Karpas-422 (cell line): Measurements from ENCODE around the gene OR2W1. TPM values are rescaled to one million over a fixed set of nuclear protein-coding genes. Genes with fewer than 3 reads are reported as not detected.

ENCODE experiments used
- DNase-seq: peaks from one replicate; pipeline ENCODE4 v3.0.0-alpha.2; 2015
- H2AFZ ChIP-seq: fragments of 200-600 bp; sonication (generic); 2 replicates; pipeline ENCODE4 v1.6.1; 2014; ENCODE audit warnings: antibody characterized with exemption, low read length, mixed read lengths
- H3K27ac ChIP-seq: fragments of 200-600 bp; sonication (generic); 2 replicates; pipeline ENCODE4 v1.5.1; 2014; ENCODE audit warnings: mild to moderate bottlenecking, low read length, moderate library complexity
- H3K27me3 ChIP-seq: fragments of 200-600 bp; sonication (generic); 2 replicates; pipeline ENCODE4 v1.6.1; 2014; ENCODE audit warnings: low read length, mixed read lengths
- H3K36me3 ChIP-seq: fragments of 200-600 bp; sonication (generic); 2 replicates; pipeline ENCODE4 v1.6.1; 2014; ENCODE audit warnings: low read length, mixed read lengths; ENCODE audit not compliant: insufficient read depth
- H3K4me1 ChIP-seq: fragments of 200-600 bp; sonication (generic); 2 replicates; pipeline ENCODE4 v1.6.1; 2014; ENCODE audit warnings: mild to moderate bottlenecking, low read length, mixed read lengths
- H3K4me2 ChIP-seq: fragments of 200-600 bp; sonication (generic); 2 replicates; pipeline ENCODE4 v1.6.1; 2014; ENCODE audit warnings: low read length, low read depth, mild to moderate bottlenecking; ENCODE audit not compliant: poor library complexity, severe bottlenecking
- H3K4me3 ChIP-seq: fragments of 200-600 bp; sonication (generic); 2 replicates; pipeline ENCODE4 v1.5.1; 2014; ENCODE audit warnings: mild to moderate bottlenecking, antibody characterized with exemption, low read length, mixed read lengths
- H3K79me2 ChIP-seq: fragments of 200-600 bp; sonication (generic); 2 replicates; pipeline ENCODE4 v1.6.1; 2014; ENCODE audit warnings: mild to moderate bottlenecking, low read length, mixed read lengths
- H3K9ac ChIP-seq: fragments of 200-600 bp; sonication (generic); 2 replicates; pipeline ENCODE4 v1.6.0; 2014; ENCODE audit warnings: low read length
- H3K9me2 ChIP-seq: fragments of 200-600 bp; sonication (generic), shearing (Covaris generic); replicated peaks from 2 replicates; pipeline ENCODE4 v1.6.0; 2014; ENCODE audit warnings: mild to moderate bottlenecking, low read length, moderate library complexity; ENCODE audit not compliant: insufficient read depth
- H3K9me3 ChIP-seq: fragments of 300-700, 200-600 bp; sonication (generic); 2 replicates; pipeline ENCODE4 v1.6.1; 2014; ENCODE audit warnings: low read length, mixed read lengths
- H4K20me1 ChIP-seq: fragments of 200-600 bp; sonication (generic); 2 replicates; pipeline ENCODE4 v1.6.1; 2014; ENCODE audit warnings: mild to moderate bottlenecking, antibody characterized with exemption, low read length, low read depth; ENCODE audit not compliant: insufficient read depth
- total RNA-seq: library from RNA; depleted of rRNA; stranded (reverse); fragments of >200 nt; shearing (Covaris generic); gene quantifications from 2 replicates; pipeline ENCODE4 v1.2.3, GENCODE V29; 2014; ENCODE audit warnings: low replicate concordance; rRNA removed

OR2W1 gene
- total RNA-seq, 1 experiment from 2014 or later: not detected

DNA sequence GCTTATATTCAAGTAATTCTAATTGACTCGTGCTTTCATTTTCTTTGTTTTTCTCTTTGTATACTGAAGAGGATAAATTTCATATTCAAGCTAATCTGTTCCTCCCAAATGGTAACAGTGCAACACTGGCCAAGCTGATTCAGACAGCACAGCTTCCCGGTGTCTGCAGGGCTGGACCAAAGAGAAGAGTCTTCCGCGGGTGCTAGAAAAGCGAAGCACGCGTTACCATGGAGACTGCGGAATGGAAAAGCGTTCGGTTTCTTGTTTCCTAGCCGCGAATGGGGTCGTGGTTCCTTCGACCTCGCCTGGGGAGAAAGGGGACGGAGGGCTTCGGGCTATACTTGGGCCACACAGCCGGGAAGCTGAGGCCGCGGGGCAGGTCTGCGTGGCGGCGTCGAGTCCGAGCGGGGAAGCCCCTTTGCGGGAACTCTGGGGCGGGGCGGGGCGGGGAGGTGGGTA is 33.7 kb downstream of the OR2W1 start:
- no peaks in the 10 kb centered on the region for H3K79me2 ChIP-seq
- no peak for DNase-seq
- H3K4me1 ChIP-seq: no peaks in the 10 kb centered on the region
- H3K9ac ChIP-seq: no peak overlapping the region
- no peak overlapping the region for H3K27ac ChIP-seq
- H2AFZ ChIP-seq: no peak overlapping the region
- H3K27me3 ChIP-seq: no peaks in the 10 kb centered on the region
- no peak overlapping the region for H3K4me2 ChIP-seq
- no peaks in the 10 kb centered on the region for H4K20me1 ChIP-seq
- H3K9me2 ChIP-seq: no peaks in the 10 kb centered on the region
- H3K36me3 ChIP-seq: no peaks in the 10 kb centered on the region
- no peak overlapping the region for H3K4me3 ChIP-seq
- no peaks in the 10 kb centered on the region for H3K9me3 ChIP-seq

GRCh38 chr6:29009358-29009757 is 35.6 kb downstream of the OR2W1 start:
- Histone ChIP-seq H3K9me2 (no peaks in the 10 kb centered on the region), H2AFZ (no peak overlapping the region), H4K20me1 (no peaks in the 10 kb centered on the region), H3K4me3 (no peak overlapping the region), H3K27me3 (no peaks in the 10 kb centered on the region), H3K9ac (no peak overlapping the region), H3K79me2 (no peaks in the 10 kb centered on the region), H3K4me2 (no peak overlapping the region), H3K4me1 (no peaks in the 10 kb centered on the region), H3K9me3 (no peaks in the 10 kb centered on the region), H3K36me3 (no peaks in the 10 kb centered on the region), H3K27ac (no peak overlapping the region)
- no peak for DNase-seq

GRCh38 chr6:29008089-29008488 is 36.9 kb downstream of the OR2W1 start:
- Histone ChIP-seq H3K4me3 (no peak overlapping the region), H2AFZ (no peak overlapping the region), H3K79me2 (no peaks in the 10 kb centered on the region), H3K27ac (no peak overlapping the region), H3K27me3 (no peaks in the 10 kb centered on the region), H3K9me2 (no peaks in the 10 kb centered on the region), H4K20me1 (no peaks in the 10 kb centered on the region), H3K9me3 (no peaks in the 10 kb centered on the region), H3K4me1 (no peaks in the 10 kb centered on the region), H3K4me2 (no peak overlapping the region), H3K36me3 (no peaks in the 10 kb centered on the region), H3K9ac (no peak overlapping the region)
- DNase-seq: no peak

GRCh38 chr6:29005183-29005885 is 39.6 kb downstream of the OR2W1 start, which contains the start of gene ZNF311:
Gene ZNF311, minus strand, starts transcription at chr6:29005315. Its CDS starts 1,361 bp downstream, at chr6:29003954.
- Histone ChIP-seq H3K9me2 (no peaks in the 10 kb centered on the region), H3K4me2 (no peak within 1 kb of the TSS), H2AFZ (no peak within 1 kb of the TSS), H3K27me3 (no peaks in the 10 kb centered on the region), H4K20me1 (no peaks in the 10 kb centered on the region), H3K4me3 (no peak within 1 kb of the TSS), H3K36me3 (no peaks in the 10 kb centered on the region), H3K9ac (no peak within 1 kb of the TSS), H3K79me2 (no peaks in the 10 kb centered on the region), H3K9me3 (no peaks in the 10 kb centered on the region), H3K27ac (no peak within 1 kb of the TSS), H3K4me1 (no peaks in the 10 kb centered on the region)
- no peak for DNase-seq

DNA sequence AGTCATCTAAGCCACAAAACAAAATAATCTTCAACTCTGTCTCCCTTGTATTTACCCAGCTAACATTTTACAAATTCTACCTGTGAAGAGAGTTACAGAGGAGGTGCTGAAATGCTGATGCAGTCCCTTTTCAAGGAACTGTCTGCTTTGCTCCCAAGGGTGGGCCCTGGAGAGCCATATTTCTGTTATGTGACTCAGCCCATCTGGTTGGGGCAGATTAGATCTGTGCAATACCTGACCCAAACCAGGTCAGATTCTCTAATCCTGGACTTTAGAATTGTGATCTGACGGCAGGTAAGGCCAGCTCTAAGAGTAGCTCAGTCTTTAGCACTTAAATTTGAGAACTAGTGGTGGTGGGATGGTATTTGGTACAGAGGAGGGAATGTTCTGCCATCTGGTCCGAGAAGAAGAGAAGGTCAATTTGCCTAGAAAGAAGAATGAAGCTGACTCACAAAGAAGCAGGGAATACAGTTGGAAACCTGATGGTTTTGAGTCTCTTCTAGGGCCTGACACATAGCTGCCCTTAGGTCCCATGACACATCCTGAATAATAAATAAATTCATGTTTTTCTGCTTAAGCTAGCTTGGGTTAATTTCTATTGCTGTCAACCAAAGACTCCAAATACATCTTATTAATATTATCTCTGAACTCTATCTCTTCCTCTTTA is 48.0 kb downstream of the OR2W1 start:
- Histone ChIP-seq H3K9me2 (no peaks in the 10 kb centered on the region), H3K4me1 (no peaks in the 10 kb centered on the region), H3K27ac (no peak overlapping the region), H3K79me2 (no peaks in the 10 kb centered on the region), H4K20me1 (no peaks in the 10 kb centered on the region), H3K27me3 (no peaks in the 10 kb centered on the region), H3K9me3 (no peaks in the 10 kb centered on the region), H3K4me3 (no peak overlapping the region), H2AFZ (no peak overlapping the region), H3K9ac (no peak overlapping the region), H3K36me3 (no peaks in the 10 kb centered on the region), H3K4me2 (no peak overlapping the region)
- no peak for DNase-seq

- H2AFZ ChIP-seq: no peak overlapping the region
- no peaks in the 10 kb centered on the region for H3K79me2 ChIP-seq
- H3K9me3 ChIP-seq: no peaks in the 10 kb centered on the region
- no peaks in the 10 kb centered on the region for H3K4me1 ChIP-seq
- no peak overlapping the region for H3K9ac ChIP-seq
- no peak overlapping the region for H3K27ac ChIP-seq
- H4K20me1 ChIP-seq: no peaks in the 10 kb centered on the region
- no peak for DNase-seq
- H3K36me3 ChIP-seq: no peaks in the 10 kb centered on the region
- no peak overlapping the region for H3K4me3 ChIP-seq
- H3K9me2 ChIP-seq: no peaks in the 10 kb centered on the region
- H3K4me2 ChIP-seq: no peak overlapping the region
- no peaks in the 10 kb centered on the region for H3K27me3 ChIP-seq
Measured at GRCh38 chr6:28995093-28995650, 49.8 kb downstream of the OR2W1 start.

Other genes with a start within 250 kb of the OR2W1 start
- gene TRIM27, start 121.2 kb downstream of the OR2W1 start, total RNA-seq: 84.3 and 87.8 TPM in 2 replicates
- gene ZNF311, start 39.9 kb downstream of the OR2W1 start, total RNA-seq: not detected in 2 replicates
- not detected in 2 replicates for gene OR2B3, start 42.1 kb upstream of the OR2W1 start, total RNA-seq
- gene OR2J1, start 54.3 kb upstream of the OR2W1 start, total RNA-seq: not detected in 2 replicates
- gene OR2J3, start 62.9 kb upstream of the OR2W1 start, total RNA-seq: not detected in 2 replicates
- gene OR2J2, start 125.7 kb upstream of the OR2W1 start, total RNA-seq: not detected in 2 replicates